GM18909 (cell line): ENCODE data around the gene RARA.
"Not testable (repeated sequence)": the region's sequence is repeated elsewhere in the genome, so short reads cannot be mapped to it uniquely, and the experiment has no call there.

Experiments
- ATAC-seq: cut with Tn5 transposase; IDR thresholded peaks from one replicate; pipeline ENCODE4 v1.9.1; 2021; ENCODE audit warnings: mild to moderate bottlenecking; ENCODE audit not compliant: unreplicated experiment, poor library complexity

Gene RARA

DNA sequence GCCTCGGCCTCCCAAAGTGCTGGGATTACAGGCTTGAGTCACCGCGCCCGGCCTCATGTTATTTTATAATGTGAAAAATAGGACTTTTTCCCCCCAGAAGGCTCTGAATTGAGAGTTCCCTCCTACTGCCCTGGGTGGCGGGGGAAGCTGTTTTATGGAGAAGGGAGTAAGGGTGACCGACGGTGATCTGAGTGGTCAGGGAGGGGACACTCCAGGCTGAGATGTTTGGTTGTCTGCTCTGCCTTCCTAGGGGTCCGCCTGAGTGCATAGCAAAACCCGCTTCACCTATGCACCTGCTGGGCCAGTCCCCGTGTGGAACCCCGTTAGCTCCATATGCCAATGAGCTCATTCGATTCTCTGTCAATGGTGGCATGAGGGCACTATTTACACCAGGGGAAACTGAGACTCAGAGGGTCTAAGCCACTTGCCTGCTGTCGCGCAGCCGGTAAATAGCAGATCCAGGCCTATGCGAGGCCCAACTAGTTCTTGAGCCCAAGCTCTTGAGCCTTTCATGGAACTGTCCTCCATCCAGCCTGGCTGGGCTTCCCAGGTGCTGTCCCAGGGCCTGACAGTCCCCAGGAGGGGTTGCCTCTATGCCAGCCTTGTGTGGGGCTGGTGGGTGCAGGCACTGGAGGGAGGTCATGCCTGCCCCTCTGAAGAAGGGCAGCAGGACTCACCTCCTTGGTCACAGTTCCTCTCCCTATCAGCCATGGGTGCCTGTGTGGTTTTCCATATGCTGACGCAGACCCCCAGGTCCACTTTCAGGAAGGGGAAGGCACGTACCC is 57.3 kb downstream of the RARA start:
- ATAC-seq, result no peak

DNA sequence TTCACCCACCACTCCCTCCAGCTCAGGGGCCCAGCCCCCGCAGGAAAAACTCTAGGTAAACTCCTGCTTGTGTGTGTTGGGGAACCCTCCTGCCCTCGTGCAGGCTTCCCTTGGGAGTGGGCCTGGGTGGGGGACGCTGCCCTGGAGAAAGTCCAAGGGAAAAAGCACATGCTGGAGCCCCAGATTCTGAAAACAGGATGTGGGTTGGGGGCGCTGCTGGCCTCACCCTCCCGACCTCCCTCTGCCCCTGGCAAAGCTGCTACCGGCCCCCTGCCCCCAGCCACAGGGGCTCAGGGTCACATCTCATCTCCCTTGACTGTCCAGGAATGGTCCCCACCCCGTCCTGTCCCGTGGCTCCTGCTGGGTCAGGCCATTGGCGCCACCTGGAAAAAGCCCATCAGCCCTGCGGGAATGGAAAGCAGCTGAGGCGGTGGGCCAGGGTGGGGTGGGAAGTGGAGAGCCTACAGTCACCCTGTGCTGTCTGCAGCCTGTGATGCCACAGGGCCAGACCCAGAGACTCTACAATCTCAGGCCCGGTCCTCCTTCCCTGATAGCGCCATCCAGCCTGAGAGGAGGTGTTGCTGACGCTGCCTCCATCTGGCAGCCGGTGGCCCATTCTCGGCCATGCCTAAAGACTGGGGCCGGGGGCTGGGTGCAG is 58.0 kb downstream of the RARA start:
- no peak for ATAC-seq

DNA sequence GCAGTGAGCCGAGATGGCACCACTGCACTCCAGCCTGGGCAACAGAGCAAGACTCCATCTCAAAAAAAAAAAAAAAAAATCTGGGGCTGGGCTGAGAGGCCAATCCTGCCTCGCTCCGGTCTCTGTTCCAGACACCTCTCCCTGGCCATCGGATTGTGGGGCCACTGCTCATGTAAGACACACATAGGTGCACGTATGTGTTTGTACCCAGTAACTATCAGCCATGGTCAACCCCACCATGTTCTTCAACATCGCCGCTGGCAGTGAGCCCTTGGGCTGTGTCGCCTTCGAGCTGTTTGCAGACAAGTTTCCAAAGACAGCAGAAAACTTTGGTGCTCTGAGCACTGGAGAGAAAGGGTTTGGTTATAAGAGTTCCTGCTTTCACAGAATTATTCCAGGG is 58.7 kb downstream of the RARA start:
- not testable (repeated sequence) for ATAC-seq

DNA sequence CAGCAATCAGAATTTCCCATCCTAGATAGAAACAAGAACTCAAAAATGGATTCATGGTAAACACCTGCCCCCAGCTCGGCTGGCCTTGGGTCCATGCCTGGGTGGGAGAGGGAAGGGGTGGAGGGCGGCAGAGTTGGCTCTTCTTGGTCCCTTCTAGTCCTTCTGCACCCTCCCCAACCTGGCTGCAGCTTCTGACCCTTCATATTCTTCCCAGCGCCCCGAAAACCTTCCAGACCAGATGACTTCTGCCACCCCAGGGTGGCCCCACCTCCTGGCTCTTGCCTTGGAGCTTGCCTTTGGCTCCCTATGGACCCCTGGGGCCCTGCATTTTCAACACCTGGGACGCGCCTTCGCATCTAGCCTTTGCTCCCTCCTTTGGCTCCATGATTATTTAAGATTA is 60.9 kb downstream of the RARA start:
- ATAC-seq, result no peak

DNA sequence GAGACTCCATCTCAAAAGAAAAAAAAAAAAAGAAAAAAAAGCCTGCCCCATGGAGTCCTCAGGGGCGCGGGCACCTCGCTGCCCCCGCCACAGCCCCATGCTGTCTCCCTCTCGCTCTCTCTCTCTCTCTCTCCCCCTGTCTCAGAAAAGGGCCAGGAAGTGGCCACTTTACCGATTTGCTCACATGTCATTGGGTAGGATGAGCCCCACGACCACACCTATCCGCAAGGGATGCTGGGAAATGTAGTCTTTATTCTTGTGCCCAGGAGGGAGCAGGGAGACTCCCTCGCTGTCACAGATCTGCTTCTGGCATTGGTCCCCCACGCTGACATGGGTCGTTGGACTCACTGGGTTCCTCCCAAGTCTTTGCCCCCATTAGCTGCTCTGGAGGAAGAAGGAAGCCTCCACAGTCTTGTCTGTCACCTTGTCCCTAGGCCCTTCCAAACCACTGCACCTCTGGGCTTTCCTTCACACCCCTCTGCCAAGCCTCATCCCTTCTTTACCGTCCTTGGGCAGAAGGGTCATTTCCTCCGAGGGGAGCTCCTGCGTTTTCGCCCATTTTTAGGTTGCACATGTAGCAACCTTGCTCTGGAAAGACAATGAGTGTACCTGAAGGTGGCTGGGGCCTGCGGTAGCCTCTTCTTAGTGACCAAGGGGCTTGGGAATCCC is 62.4 kb downstream of the RARA start:
- no peak for ATAC-seq

DNA sequence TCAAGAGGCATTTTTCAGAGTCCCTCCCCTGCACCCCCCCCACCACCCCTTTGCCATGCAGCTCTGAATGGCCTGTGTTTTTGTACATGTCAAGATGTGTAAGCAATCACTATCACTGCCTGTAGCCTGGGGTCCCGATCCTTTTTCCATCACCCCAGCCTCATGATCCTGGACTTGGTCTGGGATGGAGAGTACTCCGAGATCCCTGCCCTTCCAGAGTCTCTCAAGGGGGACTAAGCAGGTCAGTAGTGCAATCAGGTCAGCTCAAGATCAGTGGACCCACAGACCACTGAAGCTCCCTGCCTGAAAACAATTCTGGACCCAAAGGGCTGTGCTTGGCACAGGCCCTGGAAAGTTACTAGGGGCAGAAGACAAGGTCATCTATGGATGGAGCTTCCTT is 63.1 kb downstream of the RARA start:
- no peak for ATAC-seq

DNA sequence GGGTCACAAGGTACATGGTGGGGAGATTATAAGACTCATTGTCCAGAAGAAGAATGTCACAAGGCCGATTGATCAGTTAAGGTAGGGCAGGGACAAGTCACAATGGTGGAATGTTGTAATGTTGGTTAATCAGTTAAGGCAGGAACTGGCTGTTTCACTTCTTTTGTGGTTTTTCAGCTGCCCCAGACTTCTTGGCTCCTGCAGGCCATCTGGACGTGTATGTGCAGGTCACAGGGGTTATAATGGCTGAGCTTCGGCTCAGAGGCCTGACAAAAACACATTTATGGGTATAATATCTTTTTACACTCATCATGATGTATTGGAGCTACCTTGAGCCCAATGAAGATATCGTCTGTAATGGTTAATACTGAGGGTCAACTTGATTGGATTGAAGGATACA is 63.7 kb downstream of the RARA start:
- ATAC-seq, result not testable (repeated sequence)

DNA sequence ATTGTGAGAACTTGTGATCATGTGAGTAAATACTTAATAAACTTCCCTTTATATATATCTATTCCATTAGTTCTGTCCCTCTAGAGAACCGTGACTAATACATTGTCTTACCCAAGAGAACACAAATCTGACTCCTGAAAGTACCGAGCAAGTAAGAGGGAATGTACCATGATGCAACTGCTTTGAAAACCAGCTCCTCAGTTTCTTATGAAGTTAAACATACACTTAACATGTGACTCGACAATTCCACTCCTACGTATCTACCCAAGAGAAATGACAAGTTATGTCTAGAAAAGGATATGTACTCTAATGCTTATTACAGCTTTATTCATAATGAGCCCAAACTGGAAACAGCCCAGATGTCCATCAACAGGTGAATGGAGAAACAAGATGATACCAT is 64.3 kb downstream of the RARA start:
- ATAC-seq, result no peak

DNA sequence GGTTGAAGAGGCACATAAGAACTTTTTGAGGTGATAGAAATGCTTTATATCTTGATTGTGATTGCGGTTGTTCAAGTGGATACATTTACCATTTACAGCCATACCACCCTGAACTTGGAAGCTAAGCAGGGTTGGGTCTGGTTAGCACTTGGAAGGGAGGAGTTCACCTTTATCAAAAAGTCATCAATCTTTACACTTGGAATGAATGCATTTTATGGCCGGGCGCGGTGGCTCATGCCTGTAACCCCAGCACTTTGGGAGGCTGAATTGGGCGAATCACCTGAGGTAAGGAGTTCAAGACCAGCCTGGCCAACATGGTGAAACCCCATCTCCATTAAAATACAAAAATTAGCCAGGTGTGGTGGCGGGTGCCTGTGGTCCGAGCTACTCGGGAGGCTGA is 65.0 kb downstream of the RARA start:
- no peak for ATAC-seq

DNA sequence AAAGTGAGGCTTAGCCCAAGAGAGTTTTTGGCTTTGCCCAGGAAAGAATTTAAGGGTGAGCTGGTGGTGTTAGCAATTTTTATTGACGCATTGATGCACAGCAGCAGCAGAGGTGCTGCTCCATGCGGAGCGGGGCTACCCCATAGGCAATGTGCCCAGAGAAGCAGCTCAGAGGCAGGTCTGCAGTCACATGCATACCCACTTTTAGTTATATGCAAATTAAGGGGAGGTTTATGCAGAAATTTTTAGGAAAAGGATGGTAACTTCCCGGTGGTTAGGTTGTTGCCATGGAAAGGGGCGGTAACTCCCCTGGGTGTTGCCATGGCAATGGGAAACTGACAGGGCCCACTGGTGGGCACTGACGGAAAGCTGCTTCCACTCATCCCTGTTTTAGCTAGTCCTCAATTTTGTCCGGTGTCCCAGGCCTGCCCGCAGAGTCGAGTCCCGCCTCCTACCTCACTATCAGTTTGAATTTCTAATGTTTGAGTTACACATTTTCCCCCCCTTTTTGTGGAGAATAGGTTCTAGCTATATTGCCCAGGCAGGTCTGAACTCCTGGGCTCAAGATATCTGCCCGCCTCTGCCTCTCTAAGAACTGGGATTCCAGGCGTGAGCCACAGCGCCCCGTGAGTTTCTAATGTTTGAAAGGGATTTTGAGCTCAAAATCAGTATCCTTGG is 66.0 kb downstream of the RARA start:
- ATAC-seq, result no peak

DNA sequence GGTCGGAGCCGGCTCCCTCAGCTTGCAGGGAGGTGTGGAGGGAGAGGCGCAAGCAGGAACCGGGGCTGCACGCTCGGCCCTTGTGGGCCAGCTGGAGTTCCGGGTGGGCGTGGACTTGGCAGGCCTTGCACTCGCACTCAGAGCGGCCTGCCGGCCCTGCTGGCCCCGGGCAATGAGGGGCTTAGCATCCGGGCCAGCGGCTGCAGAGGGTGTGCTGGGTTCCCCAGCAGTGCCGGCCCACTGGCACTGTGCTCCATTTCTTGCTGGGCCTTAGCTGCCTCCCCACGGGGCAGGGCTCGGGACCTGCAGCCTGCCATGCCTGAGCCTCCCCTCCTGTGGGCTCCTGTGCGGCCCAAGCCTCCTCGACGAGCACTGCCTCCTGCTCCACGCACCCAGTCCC is 66.8 kb downstream of the RARA start:
- ATAC-seq, result not testable (repeated sequence)

DNA sequence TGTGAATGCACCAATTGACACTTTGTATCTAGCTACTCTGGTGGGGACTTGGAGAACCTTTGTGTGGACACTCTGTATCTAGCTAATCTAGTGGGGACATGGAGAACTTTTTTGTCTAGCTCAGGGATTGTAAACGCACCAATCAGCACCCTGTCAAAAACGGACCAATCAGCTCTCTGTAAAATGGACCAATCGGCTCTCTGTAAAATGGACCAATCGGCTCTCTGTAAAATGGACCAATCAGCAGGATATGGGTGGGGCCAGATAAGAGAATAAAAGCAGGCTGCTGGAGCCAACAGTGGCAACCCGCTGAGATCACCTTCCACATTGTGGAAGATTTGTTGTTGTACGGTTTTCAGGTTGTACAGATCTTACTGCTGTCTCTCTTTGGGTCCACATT is 67.6 kb downstream of the RARA start:
- not testable (repeated sequence) for ATAC-seq

DNA sequence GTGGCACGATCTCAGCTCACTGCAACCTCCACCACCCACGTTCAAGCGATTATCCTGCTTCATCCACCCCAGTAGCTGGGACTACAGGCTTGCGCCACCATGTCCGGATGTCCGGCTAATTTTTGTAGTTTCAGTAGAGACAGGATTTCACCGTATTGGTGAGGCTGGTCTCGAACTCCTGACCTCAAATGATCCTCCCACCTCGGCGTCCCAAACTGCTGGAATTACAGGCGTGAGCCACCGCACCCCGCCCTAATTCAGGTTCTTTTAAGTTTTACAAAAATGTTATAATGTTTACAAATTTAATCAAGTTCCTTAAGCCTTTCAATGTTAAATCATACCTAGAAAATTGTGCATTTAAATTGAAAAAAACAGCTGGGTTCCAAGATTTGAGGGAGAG is 68.9 kb downstream of the RARA start:
- ATAC-seq, result no peak

DNA sequence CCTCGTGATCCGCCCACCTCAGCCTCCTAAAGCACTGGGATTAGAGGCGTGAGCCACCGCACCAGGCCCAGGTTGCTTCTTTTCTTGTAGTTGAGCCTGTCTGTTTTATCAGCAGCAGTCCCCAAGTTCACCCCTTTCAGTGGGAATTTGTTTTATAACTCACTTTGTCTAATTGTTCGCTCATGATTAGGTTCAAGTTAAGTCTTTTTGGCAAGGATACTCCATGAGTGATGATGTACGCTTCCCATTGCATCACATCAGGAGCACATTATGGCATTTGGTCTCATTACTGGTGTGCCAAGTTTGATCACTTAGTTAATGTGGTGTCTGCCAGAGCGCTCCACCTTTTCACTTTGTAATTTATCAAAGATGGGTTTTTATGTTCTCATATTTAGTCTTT is 70.0 kb downstream of the RARA start:
- no peak for ATAC-seq

DNA sequence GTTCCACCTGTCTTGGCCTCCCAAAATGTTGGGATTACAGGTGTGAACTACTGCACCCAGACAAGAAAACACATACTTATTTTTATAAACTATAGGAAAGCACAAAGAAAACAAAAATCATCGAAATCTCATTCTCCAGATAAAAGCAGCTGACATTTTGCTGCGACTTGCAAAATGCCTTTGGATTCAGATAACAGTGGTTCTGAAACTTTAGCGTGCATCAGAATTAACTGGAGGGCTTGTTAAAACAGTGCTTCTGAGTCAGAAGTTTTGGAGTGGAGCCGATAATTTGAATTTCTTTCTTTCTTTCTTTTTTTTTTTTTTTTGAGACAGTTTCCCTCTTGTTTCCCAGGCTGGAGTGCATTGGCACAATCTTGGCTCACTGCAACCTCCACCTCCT is 73.3 kb downstream of the RARA start:
- no peak for ATAC-seq

DNA sequence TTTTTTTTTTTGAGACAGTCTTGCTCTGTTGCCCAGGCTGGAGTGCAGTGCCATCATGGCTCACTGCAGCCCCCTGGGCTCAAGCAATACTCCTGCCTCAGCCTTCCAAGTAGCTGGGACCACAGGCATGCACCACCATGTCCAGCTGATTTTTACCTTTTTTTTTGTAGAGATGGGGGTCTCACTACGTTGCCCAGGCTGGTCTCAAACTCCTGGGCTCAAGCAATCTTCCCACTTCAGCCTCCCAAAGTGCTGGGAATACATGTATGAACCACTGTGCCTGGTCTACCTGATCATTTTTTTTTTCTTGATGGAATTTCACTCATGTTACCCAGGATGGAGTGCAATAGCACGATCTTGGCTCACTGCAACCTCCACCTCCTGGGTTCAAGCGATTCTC is 77.6 kb downstream of the RARA start:
- ATAC-seq, result not testable (repeated sequence)

DNA sequence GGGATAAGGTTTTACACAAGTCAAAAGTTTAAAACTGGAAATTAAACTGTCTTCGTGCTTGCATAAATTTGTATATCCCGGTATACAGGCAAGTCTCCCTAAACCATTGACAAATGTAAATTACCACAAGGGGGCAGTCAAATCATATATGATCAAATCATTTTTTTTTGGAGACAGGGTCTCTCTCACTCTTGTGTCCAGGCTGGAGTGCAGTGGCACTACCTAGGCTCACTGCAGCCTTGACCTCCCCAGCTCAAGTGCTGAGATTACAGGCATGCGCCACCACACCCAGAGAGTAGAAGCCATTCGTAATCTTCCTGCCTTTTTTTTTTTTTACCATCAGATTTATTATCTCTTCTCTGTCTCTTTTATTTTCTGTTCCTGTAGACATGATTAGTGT is 90.2 kb downstream of the RARA start:
- ATAC-seq, result no peak

DNA sequence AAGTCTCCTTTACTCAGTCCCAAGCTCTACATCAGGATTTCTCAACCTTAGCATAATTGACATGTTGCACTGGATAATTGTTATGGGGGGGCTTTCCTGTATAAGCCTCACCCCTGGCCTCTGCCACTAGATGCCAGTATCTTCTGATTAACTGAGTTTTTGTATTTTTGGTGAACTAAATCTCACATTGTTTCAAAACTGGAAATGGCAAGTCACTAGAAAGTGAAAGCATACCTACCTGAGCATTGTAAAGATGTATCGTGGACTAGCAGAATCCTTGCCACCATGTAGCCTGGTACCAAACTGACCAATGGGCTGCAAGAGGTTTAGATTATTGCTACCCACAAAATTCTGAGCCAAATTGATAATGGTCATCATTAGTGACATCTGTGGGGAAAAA is 93.7 kb downstream of the RARA start:
- ATAC-seq, result no peak

DNA sequence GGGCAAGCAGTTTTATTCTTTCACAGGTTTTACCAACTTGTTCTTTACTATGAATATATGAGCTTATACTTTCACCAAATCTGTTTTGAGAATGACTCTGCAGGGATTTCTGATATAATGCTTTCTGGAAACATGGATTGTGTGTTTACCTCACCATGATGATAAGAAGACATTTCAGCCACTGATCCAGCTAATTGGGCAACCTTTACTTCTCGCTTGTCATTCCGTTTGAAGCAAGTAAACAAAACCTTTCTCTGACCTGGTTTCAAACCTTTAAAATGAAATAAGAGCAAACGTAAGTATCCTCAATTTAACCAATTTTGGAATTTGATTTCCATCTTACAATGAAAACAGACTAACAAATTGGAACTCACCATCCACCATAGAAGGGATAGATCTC is 95.0 kb downstream of the RARA start:
- ATAC-seq, result no peak
